Measurements from ENCODE around the gene TBC1D3B.
"Not testable (repeated sequence)": the region's sequence is repeated elsewhere in the genome, so short reads cannot be mapped to it uniquely, and the experiment has no call there.

DNA sequence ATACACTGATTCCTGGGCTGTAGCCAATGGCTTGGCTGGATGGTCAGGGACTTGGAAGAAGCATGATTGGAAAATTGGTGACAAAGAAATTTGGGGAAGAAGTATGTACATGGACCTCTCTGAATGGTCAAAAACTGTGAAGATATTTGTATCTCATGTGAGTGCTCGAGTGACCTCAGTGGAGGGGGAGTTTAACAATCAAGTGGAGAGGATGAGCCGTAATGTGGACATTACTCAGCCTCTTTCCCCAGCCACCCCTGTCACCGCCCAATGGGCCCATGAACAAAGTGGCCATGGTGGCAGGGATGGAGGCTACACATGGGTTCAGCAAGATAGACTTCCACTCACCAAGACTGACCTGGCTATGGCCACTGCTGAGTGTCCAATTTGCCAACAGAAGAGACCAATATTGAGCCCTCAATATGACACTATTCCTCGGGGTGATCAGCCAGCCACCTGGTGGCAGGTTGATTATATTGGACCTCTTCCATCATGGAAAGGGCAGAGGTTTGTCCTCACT, 45.2 kb upstream of the TBC1D3B start:
- not testable (repeated sequence) for TF ChIP-seq EZH2 (optimal IDR thresholded peaks at IDR 0.05; ENCODE audit: low read depth, low read length); EZH2phosphoT487 (IDR thresholded peaks at IDR 0.05; ENCODE audit: low read length)
- TF ChIP-seq, protein P1, sequence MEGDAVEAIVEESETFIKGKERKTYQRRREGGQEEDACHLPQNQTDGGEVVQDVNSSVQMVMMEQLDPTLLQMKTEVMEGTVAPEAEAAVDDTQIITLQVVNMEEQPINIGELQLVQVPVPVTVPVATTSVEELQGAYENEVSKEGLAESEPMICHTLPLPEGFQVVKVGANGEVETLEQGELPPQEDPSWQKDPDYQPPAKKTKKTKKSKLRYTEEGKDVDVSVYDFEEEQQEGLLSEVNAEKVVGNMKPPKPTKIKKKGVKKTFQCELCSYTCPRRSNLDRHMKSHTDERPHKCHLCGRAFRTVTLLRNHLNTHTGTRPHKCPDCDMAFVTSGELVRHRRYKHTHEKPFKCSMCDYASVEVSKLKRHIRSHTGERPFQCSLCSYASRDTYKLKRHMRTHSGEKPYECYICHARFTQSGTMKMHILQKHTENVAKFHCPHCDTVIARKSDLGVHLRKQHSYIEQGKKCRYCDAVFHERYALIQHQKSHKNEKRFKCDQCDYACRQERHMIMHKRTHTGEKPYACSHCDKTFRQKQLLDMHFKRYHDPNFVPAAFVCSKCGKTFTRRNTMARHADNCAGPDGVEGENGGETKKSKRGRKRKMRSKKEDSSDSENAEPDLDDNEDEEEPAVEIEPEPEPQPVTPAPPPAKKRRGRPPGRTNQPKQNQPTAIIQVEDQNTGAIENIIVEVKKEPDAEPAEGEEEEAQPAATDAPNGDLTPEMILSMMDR (IDR thresholded peaks at IDR 0.05; ENCODE audit: low read length), result peak; percentile 18; the same call in 1 of the 2 replicates
